ENCODE results near the gene ZNF181. TPM values are rescaled to one million over a fixed set of nuclear protein-coding genes. Genes with fewer than 3 reads are reported as not detected.
"Not testable (repeated sequence)": the region's sequence is repeated elsewhere in the genome, so short reads cannot be mapped to it uniquely, and the experiment has no call there.

ZNF181 gene
- 5.1 and 15.6 TPM in 2 replicates for total RNA-seq

GRCh38 chr19:34733746-34734536 is at the start of gene ZNF181:
Gene ZNF181 (plus strand): TSS chr19:34734243. CDS start chr19:34735038, 795 bp downstream.
- DNase-seq (ENCODE audit: extremely low read depth, low read depth, low spot score) = peak; percentile 66

GRCh38 chr19:34685266-34685665 is 48.8 kb upstream of the ZNF181 start:
- DNase-seq (ENCODE audit: extremely low read depth, low read depth, low spot score) = not testable (repeated sequence)

DNA sequence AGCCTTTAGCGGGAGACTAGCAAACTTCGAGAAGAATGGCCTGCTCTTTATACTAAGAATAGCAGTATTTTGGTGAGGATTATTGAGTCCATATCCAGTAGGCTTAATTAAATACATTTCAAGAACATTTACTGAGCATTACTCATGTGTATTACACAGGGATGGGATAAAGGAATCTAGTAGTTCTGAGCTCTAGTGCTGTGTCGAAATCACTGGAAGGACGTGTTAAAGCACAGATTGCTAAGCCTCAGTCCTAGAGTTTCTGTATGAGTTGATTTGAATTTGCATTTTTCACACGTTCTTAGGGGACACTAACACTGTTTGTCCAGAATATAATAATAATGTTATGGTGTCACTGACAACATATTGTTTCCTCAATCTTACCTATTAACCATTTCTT is 47.6 kb upstream of the ZNF181 start:
- DNase-seq (ENCODE audit: extremely low read depth, low read depth, low spot score) = no peak

DNA sequence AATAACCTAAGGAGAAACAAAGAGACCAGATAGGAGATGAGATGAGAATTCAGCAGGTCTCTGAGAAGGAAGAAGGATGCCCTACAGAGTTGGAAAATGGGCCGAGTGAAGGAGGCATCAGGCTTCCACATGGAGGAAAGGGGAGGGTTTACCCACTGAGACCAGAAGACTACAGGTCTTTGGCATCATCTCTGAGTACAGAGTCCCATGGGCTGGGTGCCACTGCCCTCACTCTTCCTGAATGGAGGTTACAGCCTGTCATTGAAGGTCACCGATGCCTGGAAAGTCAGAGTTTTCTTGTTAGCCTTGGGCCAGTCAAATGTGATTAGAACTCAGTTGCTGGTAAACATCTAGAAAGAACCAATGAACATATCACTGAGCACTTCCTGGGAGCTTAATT is 46.7 kb upstream of the ZNF181 start:
- no peak for DNase-seq (ENCODE audit: extremely low read depth, low read depth, low spot score)

DNA sequence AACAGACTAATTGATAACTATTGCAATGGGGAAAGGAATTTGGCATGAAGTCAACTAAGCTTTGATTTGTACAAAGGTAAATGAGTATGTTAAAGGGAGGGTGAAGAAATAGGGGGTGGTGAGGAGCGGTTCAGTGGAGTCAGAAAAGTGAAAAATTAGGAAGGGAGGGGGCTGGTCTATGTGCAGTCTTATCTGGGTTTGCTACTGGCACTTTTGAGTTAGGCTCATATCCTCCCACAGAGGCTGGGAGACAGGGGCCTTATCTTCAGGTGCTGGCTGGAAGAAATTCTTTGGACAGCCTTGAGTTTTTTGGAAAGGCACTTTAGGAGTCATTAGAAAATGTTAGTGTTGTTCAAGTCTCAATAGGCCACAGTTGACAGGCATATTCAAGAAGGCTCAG is 45.5 kb upstream of the ZNF181 start:
- no peak for DNase-seq (ENCODE audit: extremely low read depth, low read depth, low spot score)

GRCh38 chr19:34690372-34690771 is 43.7 kb upstream of the ZNF181 start:
- no peak for DNase-seq (ENCODE audit: extremely low read depth, low read depth, low spot score)

- DNase-seq (ENCODE audit: extremely low read depth, low read depth, low spot score) = no peak
These were observed 41.5 kb upstream of the ZNF181 start for GRCh38 chr19:34692549-34692948.

- no peak for DNase-seq (ENCODE audit: extremely low read depth, low read depth, low spot score)
These were observed 26.4 kb upstream of the ZNF181 start for GRCh38 chr19:34707661-34708060.

DNA sequence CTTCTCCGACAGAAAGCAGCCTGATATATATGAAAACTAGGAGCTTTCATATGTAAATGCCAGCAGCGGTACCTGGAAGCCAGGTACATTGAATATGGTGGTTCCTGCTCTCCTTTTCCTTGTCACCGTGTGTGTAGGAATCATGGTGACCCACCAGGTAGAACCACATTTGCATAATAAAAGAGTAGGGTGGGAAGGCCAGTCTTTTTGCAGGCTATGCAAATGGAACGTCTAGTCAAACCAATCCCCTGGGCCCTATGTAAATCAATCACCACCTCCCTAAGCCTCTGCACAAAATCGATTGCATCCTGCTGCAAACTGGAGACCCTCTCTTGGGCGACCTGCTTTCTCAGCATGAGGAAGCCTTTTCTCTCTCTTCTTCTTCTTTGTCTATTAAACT is 22.2 kb upstream of the ZNF181 start:
- no peak for DNase-seq (ENCODE audit: extremely low read depth, low read depth, low spot score)

GRCh38 chr19:34712395-34713261 is 21.4 kb upstream of the ZNF181 start:
- DNase-seq (ENCODE audit: extremely low read depth, low read depth, low spot score) = peak; percentile 48

DNA sequence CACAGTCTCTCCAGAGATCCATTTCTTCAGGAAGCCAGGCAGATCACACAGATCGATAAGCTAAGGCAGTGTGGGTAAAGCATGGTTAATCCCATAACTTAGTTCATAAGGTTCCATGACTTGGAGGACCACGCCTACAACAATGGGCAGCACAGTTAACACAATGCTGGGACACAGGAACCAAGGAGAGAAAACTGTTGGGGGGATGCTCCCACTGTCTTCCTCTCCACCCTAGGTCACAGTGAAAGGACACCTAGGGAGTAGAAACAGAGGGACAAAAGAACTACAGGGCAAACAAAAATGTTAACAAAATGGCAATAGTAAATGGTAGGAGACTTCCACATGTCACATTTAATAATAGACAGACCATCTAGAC is 20.8 kb upstream of the ZNF181 start:
- no peak for DNase-seq (ENCODE audit: extremely low read depth, low read depth, low spot score)

GRCh38 chr19:34715357-34715756 is 18.7 kb upstream of the ZNF181 start:
- no peak for DNase-seq (ENCODE audit: extremely low read depth, low read depth, low spot score)

DNA sequence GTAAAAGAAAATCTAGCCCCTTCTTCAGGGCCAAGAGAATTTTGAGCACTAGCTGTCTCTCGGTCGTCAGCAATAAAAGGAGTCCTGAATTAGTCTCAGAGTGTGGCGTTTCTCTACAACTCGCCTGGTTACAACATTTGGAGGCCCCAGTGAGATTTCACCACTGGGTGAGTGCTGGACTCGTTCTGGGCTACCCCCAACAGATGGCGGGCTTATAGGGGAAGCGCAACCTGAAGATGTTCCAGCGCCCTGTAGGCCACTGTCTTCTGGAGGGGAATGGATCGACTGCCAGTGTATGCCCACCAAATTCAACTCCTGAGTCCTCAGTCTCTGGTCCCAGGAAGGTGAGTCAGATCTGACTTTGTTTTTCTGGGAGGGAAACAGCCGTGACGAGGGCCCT is 11.7 kb upstream of the ZNF181 start:
- DNase-seq (ENCODE audit: extremely low read depth, low read depth, low spot score) = no peak

DNA sequence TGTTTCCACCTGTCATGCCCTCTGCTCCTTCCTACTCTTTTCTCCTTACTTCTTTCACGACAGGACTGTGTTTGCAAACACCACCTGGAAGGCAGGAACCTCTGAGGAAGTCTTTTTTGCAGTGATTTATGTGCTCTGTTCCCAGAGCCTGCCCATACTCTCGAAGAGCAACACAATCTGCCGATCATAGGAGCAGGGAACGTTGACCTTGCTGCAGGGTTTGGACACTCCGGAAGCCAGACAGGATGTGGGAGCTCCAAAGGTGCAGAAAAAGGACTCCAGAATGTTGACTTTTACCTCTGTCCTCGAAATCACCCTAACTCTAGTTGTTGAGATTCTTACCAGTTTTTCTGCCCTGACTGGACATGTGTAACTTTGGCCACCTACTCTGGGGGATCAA is 8.6 kb upstream of the ZNF181 start:
- no peak for DNase-seq (ENCODE audit: extremely low read depth, low read depth, low spot score)

GRCh38 chr19:34731019-34731829 is 2.8 kb upstream of the ZNF181 start:
- no peak for DNase-seq (ENCODE audit: extremely low read depth, low read depth, low spot score)

DNA sequence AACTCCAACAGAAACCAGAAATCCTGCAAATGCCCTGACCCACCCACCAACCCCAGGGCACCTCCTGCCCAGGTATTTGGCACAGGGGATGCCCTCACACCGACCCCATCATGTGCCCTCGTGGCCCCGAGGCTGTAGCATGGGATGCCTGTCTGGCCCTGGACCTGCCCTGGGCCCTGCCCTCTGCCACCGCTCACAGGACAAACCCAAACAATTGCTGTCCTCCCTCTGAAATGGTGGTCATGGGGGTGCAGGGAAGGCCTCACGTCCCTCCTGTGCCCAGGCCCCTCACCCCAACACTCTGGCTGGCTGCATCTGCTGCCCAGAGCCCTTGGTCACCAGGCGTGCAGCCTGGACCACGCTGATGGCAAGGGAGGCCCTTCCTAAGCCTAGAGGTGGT is 2.1 kb upstream of the ZNF181 start:
- DNase-seq (ENCODE audit: extremely low read depth, low read depth, low spot score) = no peak

DNA sequence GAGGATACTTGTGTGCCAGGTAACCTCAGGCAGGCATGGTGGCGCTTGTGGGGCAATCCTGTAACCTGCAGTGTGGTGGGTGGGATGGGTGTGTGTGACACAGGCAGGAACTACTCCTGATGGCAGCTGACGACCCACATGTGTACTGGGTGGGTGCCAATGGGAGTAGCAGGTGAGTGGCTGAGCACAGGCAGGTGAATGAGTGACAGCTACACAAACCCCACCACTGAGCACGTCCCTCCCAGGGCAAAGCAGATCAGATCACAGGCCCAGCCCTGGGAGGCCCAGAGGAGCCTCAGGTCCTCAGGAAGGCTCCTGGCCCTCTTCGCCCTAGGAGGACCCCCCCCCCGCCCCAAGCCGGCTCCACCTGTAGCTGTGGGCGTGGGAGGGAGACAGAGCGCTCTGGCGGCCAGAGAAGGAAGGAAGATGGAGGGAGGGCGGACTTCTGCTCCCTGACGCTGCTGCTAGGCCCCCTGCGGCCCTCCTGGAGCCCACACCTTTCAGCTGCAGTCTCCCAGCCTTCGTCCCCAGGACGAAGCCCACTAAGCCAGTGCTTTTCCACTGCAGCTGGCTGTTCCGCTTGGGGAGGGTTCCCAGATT is 1.3 kb upstream of the ZNF181 start:
- DNase-seq (ENCODE audit: extremely low read depth, low read depth, low spot score) = no peak

GRCh38 chr19:34733266-34733745 is 737 bp upstream of the ZNF181 start:
- DNase-seq (ENCODE audit: extremely low read depth, low read depth, low spot score) = no peak

DNA sequence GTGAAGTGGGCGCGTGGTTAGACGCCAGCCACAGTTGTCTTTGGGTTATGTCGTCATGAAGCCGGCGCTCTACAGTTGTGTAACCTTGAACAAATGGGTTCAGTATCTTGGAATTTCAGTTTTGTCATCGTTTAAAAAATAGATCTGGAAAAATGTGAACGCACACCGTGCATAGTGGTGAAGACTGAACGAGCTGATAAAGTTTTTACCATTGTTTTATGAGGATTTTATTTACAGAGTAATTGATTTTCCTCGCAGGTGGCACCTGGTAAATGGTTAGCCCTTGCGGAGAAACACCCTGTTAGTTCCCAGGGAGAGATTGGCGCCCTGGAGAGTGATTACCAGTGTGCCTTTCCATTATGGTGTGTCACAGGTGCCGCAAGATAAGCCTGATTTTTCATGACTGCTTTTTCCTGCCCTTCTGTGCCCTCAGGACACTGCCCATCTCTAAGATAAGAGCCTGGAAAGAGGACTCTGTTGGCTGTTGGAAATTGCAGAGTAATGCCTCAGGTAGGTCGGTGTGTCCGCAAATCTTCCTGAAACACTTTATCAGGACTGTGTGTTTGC is 577 bp downstream of the ZNF181 start:
- DNase-seq (ENCODE audit: extremely low read depth, low read depth, low spot score) = peak; percentile 25

Data from glomerular endothelial cell (primary cell).